A549 (cell line): ENCODE measurements around the gene KCNQ2. TPM values are rescaled to one million over a fixed set of nuclear protein-coding genes. Genes with fewer than 3 reads are reported as not detected.

Experiments used
- ATAC-seq, 2 experiments: fragments of 200-7000 bp in 1 of 2; fragments of >200 bp in 1 of 2; cut with Nextera tagmentation in 1 of 2; cut with Tn5 transposase in 1 of 2; 3 replicates each; pipeline versions ENCODE4 v1.8.0 to v1.9.1; 2018 to 2020; ENCODE audit warnings: mild to moderate bottlenecking in 1 of 2, moderate library complexity in 1 of 2
- CTCF ChIA-PET: fragments of 300-600 bp; sonication (Branson Sonifier 250); formaldehyde crosslinking; extraction: SDS; loops from one replicate; lab custom pipeline; 2021; ENCODE audit warnings: antibody characterized with exemption, inconsistent platforms; lab: Yijun Ruan, JAX
- POLR2A ChIA-PET: fragments of 350-600 bp; formaldehyde crosslinking; extraction: SDS; loops from one replicate; lab custom pipeline; 2021; ENCODE audit warnings: antibody characterized with exemption, inconsistent platforms; lab: Yijun Ruan, JAX
- DNase-seq, 2 experiments: peaks; one replicate each; pipeline versions ENCODE4 v3.0.0 to v3.0.0-alpha.2; 2011 to 2016; ENCODE audit warnings: low read depth in 1 of 2, low spot score in 1 of 2
- FAIRE-seq: peaks from 2 replicates; lab custom pipeline; 2011; peaks lifted over from hg19 to GRCh38; lab: Jason Lieb, UNC
- H3K27ac ChIP-seq, 2 experiments: fragments of >200 bp; sonication (Bioruptor Twin); formaldehyde crosslinking; 3 replicates each; pipeline ENCODE4 v1.5.1; 2016 to 2017
- H3K4me1 ChIP-seq: fragments of >200 bp; sonication (Bioruptor Twin); formaldehyde crosslinking; 3 replicates; pipeline ENCODE4 v1.6.1; 2016
- H3K4me2 ChIP-seq: fragments of >200 bp; sonication (Bioruptor Twin); formaldehyde crosslinking; 3 replicates; pipeline ENCODE4 v1.6.1; 2016
- H3K4me3 ChIP-seq: fragments of >200 bp; sonication (Bioruptor Twin); formaldehyde crosslinking; 3 replicates; pipeline ENCODE4 v1.5.1; 2016
- H3K9me3 ChIP-seq: fragments of >200 bp; sonication (Bioruptor Twin); formaldehyde crosslinking; 3 replicates; pipeline ENCODE4 v1.6.1; 2016
- ATOH8 ChIP-seq: fragments of 250-450 bp; sonication (Bioruptor Pico); IDR thresholded peaks from 2 replicates; pipeline ENCODE4 v1.5.0; 2020; ENCODE audit warnings: low read depth, mild to moderate bottlenecking, moderate library complexity
- BCL3 ChIP-seq: fragments of >200 bp; sonication (Bioruptor Twin); formaldehyde crosslinking; IDR thresholded peaks from 3 replicates; pipeline ENCODE4 v1.6.1; 2016
- CTCF ChIP-seq: fragments of >200 bp; sonication (Bioruptor Twin); formaldehyde crosslinking; IDR thresholded peaks from 3 replicates; pipeline ENCODE4 v1.5.1; 2016
- ESRRA ChIP-seq: fragments of 150-350 bp; IDR thresholded peaks from 2 replicates; pipeline ENCODE4 v1.6.1; 2014; ENCODE audit warnings: mild to moderate bottlenecking, low read length, borderline replicate concordance
- FOXS1 ChIP-seq: fragments of 250-450 bp; sonication (Bioruptor Pico); IDR thresholded peaks from 2 replicates; pipeline ENCODE4 v1.5.0; 2020; ENCODE audit warnings: mild to moderate bottlenecking, moderate library complexity
- HDAC2 ChIP-seq: fragments of 200-600 bp; sonication (generic); IDR thresholded peaks from 2 replicates; pipeline ENCODE4 v1.6.1; 2016
- HOXB13 ChIP-seq: fragments of 250-450 bp; sonication (Bioruptor Pico); IDR thresholded peaks from 2 replicates; pipeline ENCODE4 v1.5.0; 2020; ENCODE audit warnings: low read depth, mild to moderate bottlenecking, moderate library complexity
- JUN ChIP-seq, 2 experiments: fragments of >200 bp; sonication (Bioruptor Twin); formaldehyde crosslinking; IDR thresholded peaks; 2 replicates in 1 of 2; 3 replicates in 1 of 2; pipeline ENCODE4 v1.6.1; 2016 to 2017
- KDM1A ChIP-seq: fragments of 200-600 bp; sonication (generic); IDR thresholded peaks from 2 replicates; pipeline ENCODE4 v1.6.1; 2016; ENCODE audit warnings: low read depth, mild to moderate bottlenecking
- MYC ChIP-seq: IDR thresholded peaks from 2 replicates; pipeline ENCODE4 v1.6.1; 2012; ENCODE audit warnings: mild to moderate bottlenecking, inconsistent platforms, low read length, improper control_type of control experiment, borderline replicate concordance
- NR3C1 ChIP-seq: fragments of >200 bp; sonication (Bioruptor Twin); formaldehyde crosslinking; IDR thresholded peaks from 3 replicates; pipeline ENCODE4 v1.6.1; 2017
- PBX3 ChIP-seq: IDR thresholded peaks from 2 replicates; pipeline ENCODE4 v1.6.1; 2012
- PHF8 ChIP-seq: fragments of 200-600 bp; sonication (generic); IDR thresholded peaks from 2 replicates; pipeline ENCODE4 v1.6.1; 2016; ENCODE audit warnings: low read depth, mild to moderate bottlenecking, antibody characterized with exemption, moderate library complexity, borderline replicate concordance
- POLR2A ChIP-seq: IDR thresholded peaks from 2 replicates; pipeline ENCODE4 v1.6.1; 2012; ENCODE audit warnings: mild to moderate bottlenecking, low read length
- POLR2AphosphoS2 ChIP-seq: conservative IDR thresholded peaks from 2 replicates; pipeline ENCODE4 v1.6.1; 2012; ENCODE audit warnings: low read length, improper control_type of control experiment, inconsistent platforms
- RAD21 ChIP-seq, 2 experiments: fragments of >200 bp in 1 of 2; sonication (Bioruptor Twin) in 1 of 2; formaldehyde crosslinking in 1 of 2; IDR thresholded peaks in 1 of 2; conservative IDR thresholded peaks in 1 of 2; 2 replicates in 1 of 2; 3 replicates in 1 of 2; pipeline ENCODE4 v1.6.1; 2012 to 2018; ENCODE audit warnings: inconsistent platforms in 1 of 2
- RARB ChIP-seq: fragments of 250-450 bp; sonication (Bioruptor Pico); IDR thresholded peaks from 2 replicates; pipeline ENCODE4 v1.8.0; 2021; ENCODE audit warnings: mild to moderate bottlenecking, moderate library complexity
- RNF2 ChIP-seq: fragments of 200-600 bp; sonication (generic); IDR thresholded peaks from 2 replicates; pipeline ENCODE4 v1.6.1; 2016; ENCODE audit warnings: low read depth, mild to moderate bottlenecking, antibody characterized with exemption, moderate library complexity, borderline replicate concordance
- SREBF2 ChIP-seq: fragments of 450-650 bp; IDR thresholded peaks from 2 replicates; pipeline ENCODE4 v1.6.1; 2014; ENCODE audit warnings: mild to moderate bottlenecking, moderate library complexity
- TP53 ChIP-seq: fragments of 250-450 bp; sonication (Bioruptor Pico); IDR thresholded peaks from 2 replicates; pipeline ENCODE4 v1.5.0; 2021; ENCODE audit warnings: mild to moderate bottlenecking, moderate library complexity
- USF2 ChIP-seq: fragments of 450-650 bp; IDR thresholded peaks from 2 replicates; pipeline ENCODE4 v1.6.1; 2014; ENCODE audit warnings: antibody characterized with exemption
- ZC3H11A ChIP-seq: fragments of 450-650 bp; IDR thresholded peaks from 2 replicates; pipeline ENCODE4 v1.6.1; 2014; ENCODE audit warnings: antibody characterized with exemption, mild to moderate bottlenecking
- ZFP36 ChIP-seq: fragments of 450-650 bp; IDR thresholded peaks from 2 replicates; pipeline ENCODE4 v1.6.1; 2014; ENCODE audit warnings: borderline replicate concordance; ENCODE audit not compliant: partially characterized antibody
- ZNF302 ChIP-seq: fragments of 250-450 bp; sonication (Bioruptor Pico); IDR thresholded peaks from 2 replicates; pipeline ENCODE4 v1.9.0; 2021; ENCODE audit warnings: inconsistent platforms, mild to moderate bottlenecking, moderate library complexity
- WGBS: methylation state at CpG from one replicate; pipeline ENCODE4 v1.1.6; 2017; ENCODE audit errors: missing lambda C conversion rate; 5-methylcytosine and 5-hydroxymethylcytosine counted together
- polyA plus RNA-seq, 4 experiments: library from polyadenylated mRNA; depleted of rRNA in 3 of 4; stranded (reverse); fragments of >200 nt; fragmentation: RNase III in 1 of 4; extraction: RNeasy Plus Mini Kit Qiagen cat#74134 plus additional on column Dnase treatment in 1 of 4; gene quantifications; 2 replicates in 3 of 4; 3 replicates in 1 of 4; pipeline ENCODE4 v1.2.3, GENCODE V29; 2011 to 2017
- TF ChIP-seq, protein P1 (sequence below): IDR thresholded peaks from 2 replicates; pipeline ENCODE4 v1.6.1; 2012

KCNQ2 gene
- polyA plus RNA-seq, 2 of the 4 experiments (the other 2 are of a cell fraction): 0.14 to 0.36 TPM

GRCh38 chr20:63440366-63440955 lies 32.0 kb downstream of the KCNQ2 start:
- no peaks in the 10 kb centered on the region; the same call in 2 of the 3 replicates for H3K9me3 ChIP-seq
- peak in 1 of 2 experiments; percentile 10; a peak in 1 of 6 replicates for ATAC-seq
- no peak for TF ChIP-seq RARB (CRISPR knock-in tag)
- no peak for TF ChIP-seq NR3C1
- TF ChIP-seq ZNF302 (CRISPR knock-in tag): no peak
- no peak for TF ChIP-seq HOXB13 (CRISPR knock-in tag)
- no peak for TF ChIP-seq POLR2AphosphoS2
- TF ChIP-seq, protein P1, sequence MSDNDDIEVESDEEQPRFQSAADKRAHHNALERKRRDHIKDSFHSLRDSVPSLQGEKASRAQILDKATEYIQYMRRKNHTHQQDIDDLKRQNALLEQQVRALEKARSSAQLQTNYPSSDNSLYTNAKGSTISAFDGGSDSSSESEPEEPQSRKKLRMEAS: no peak
- TF ChIP-seq ZC3H11A: no peak
- no peak for TF ChIP-seq ESRRA
- no peak for TF ChIP-seq PBX3
- no peak for TF ChIP-seq RNF2
- no peak for TF ChIP-seq ZFP36
- no peak for TF ChIP-seq KDM1A
- no peak for TF ChIP-seq TP53 (CRISPR knock-in tag)
- TF ChIP-seq BCL3: no peak
- TF ChIP-seq, all 56 proteins: peak for 0
- DNase-seq: no peak
- Histone ChIP-seq H3K27ac (no peak overlapping the region), H3K4me1 (no peaks in the 10 kb centered on the region), H3K4me3 (no peak overlapping the region), H3K4me2 (no peak overlapping the region)
- FAIRE-seq: no peak
- CTCF ChIA-PET: no interaction called here
- 79% methylated on average over 20 of the region's 26 CpGs for whole genome bisulfite sequencing
- POLR2A ChIA-PET: no interaction called here

GRCh38 chr20:63439866-63440265 lies 32.6 kb downstream of the KCNQ2 start:
- no peaks in the 10 kb centered on the region; the same call in 2 of the 3 replicates for H3K9me3 ChIP-seq
- TF ChIP-seq USF2: no peak
- TF ChIP-seq, all 56 proteins: peak for 0
- no peak overlapping the region for H3K27ac ChIP-seq
- no peaks in the 10 kb centered on the region for H3K4me1 ChIP-seq
- H3K4me3 ChIP-seq: no peak overlapping the region
- no peak for ATAC-seq
- H3K4me2 ChIP-seq: no peak overlapping the region
- 69% methylated on average over 13 of the region's 15 CpGs for WGBS
- FAIRE-seq: no peak
- ChIA-PET CTCF (interaction anchor here (0.6 kb wide), 1 partner anchor 144 kb away, joined by 3 read pairs; no protein-coding TSS in a partner anchor), POLR2A (interaction anchor here (0.6 kb wide), 1 partner anchor 176 kb away, joined by 3 read pairs; no protein-coding TSS in a partner anchor)
- no peak for DNase-seq

DNA sequence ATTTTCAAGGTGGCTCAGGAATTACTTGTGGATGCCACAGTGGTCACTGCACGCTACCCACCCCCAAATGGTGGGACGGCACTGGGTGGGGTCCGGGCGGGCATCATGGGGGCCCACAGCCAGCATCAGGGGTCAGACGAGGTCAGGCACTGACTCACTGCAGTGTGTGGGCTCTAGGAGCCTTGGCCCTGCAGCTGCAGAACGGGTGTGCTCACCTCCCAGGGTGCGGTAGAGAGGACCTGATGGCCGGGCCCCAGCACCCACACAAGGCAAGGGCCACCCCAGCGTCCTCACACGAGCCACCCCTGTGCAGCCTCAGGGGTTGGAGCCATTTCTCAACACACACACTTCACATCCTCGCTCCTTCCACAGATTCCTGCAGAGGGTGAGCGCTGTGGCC lies 34.3 kb downstream of the KCNQ2 start:
- no peak overlapping the region for H3K4me3 ChIP-seq
- TF ChIP-seq POLR2A: no peak
- TF ChIP-seq FOXS1: no peak
- TF ChIP-seq JUN (IDR thresholded peaks at IDR 0.05): no peak
- TF ChIP-seq HDAC2: no peak
- TF ChIP-seq MYC: no peak
- TF ChIP-seq CTCF: no peak
- no peak for TF ChIP-seq PHF8
- no peak for TF ChIP-seq RAD21 (conservative IDR thresholded peaks at IDR 0.05 in 1 of 2, IDR thresholded peaks at IDR 0.05 in 1 of 2)
- no peak for TF ChIP-seq KDM1A
- TF ChIP-seq SREBF2: no peak
- no peak for TF ChIP-seq ATOH8 (CRISPR knock-in tag)
- no peak for TF ChIP-seq RARB (CRISPR knock-in tag)

More for the DNA sequence above, 34.3 kb downstream of the KCNQ2 start:
- 35% methylated on average over 8 of the region's 12 CpGs for WGBS
- CTCF ChIA-PET: interaction anchor here (1.1 kb wide), 1 partner anchor 215 kb away, joined by 3 read pairs; no protein-coding TSS in a partner anchor
- Histone ChIP-seq H3K27ac (no peak overlapping the region), H3K4me1 (no peaks in the 10 kb centered on the region), H3K4me2 (no peak overlapping the region), H3K9me3 (no peaks in the 10 kb centered on the region; the same call in 2 of the 3 replicates)
- FAIRE-seq (no peak), DNase-seq (no peak), ATAC-seq (no peak)
- POLR2A ChIA-PET: interaction anchor here (1.0 kb wide), 1 partner anchor 83 kb away, joined by 3 read pairs; no protein-coding TSS in a partner anchor
